HCT116 (cell line): ENCODE results near the gene HTRA3.

ENCODE experiments used
- EGR1 ChIP-seq: IDR thresholded peaks from 2 replicates; pipeline ENCODE4 v1.6.1; 2012; ENCODE audit warnings: low read depth
- EZH2 ChIP-seq: fragments of 200-600 bp; sonication (generic); IDR thresholded peaks from 2 replicates; pipeline ENCODE4 v1.6.1; 2017; ENCODE audit warnings: antibody characterized with exemption, mixed run types
- JUND ChIP-seq: IDR thresholded peaks from 2 replicates; pipeline ENCODE4 v1.6.1; 2012
- POLR2A ChIP-seq: IDR thresholded peaks from 2 replicates; pipeline ENCODE4 v1.7.0; 2011; ENCODE audit warnings: borderline replicate concordance; ENCODE audit not compliant: insufficient read depth, insufficient read length; ENCODE audit errors: extremely low read depth
- POLR2AphosphoS5 ChIP-seq: IDR thresholded peaks from 2 replicates; pipeline ENCODE4 v1.6.1; 2011; ENCODE audit warnings: mild to moderate bottlenecking, low read depth, low read length, moderate library complexity
- SP1 ChIP-seq: IDR thresholded peaks from 2 replicates; pipeline ENCODE4 v1.6.1; 2012; ENCODE audit warnings: low read depth
- TCF7L2 ChIP-seq: IDR thresholded peaks from 2 replicates; pipeline ENCODE4 v1.7.0; 2011; ENCODE audit warnings: borderline replicate concordance, inconsistent platforms; ENCODE audit not compliant: insufficient read depth, insufficient read length; ENCODE audit errors: extremely low read depth
- TF ChIP-seq, protein P1 (sequence below), 3 experiments: fragments of 200-600 bp in 1 of 3; sonication (generic) in 1 of 3; IDR thresholded peaks in 2 of 3; conservative IDR thresholded peaks in 1 of 3; 2 replicates each; pipeline ENCODE4 v1.5.1; 2012 to 2017; ENCODE audit warnings: low read depth in 2 of 3, low read length in 2 of 3, antibody characterized with exemption in 1 of 3, borderline replicate concordance in 1 of 3, control low read depth in 1 of 3, mild to moderate bottlenecking in 1 of 3, mixed read lengths in 1 of 3, mixed run types in 1 of 3, moderate library complexity in 1 of 3; ENCODE audit not compliant: insufficient read depth in 1 of 3
- TF ChIP-seq, protein P2 (sequence below): IDR thresholded peaks from 2 replicates; pipeline ENCODE4 v1.6.1; 2012; ENCODE audit warnings: low read depth

DNA sequence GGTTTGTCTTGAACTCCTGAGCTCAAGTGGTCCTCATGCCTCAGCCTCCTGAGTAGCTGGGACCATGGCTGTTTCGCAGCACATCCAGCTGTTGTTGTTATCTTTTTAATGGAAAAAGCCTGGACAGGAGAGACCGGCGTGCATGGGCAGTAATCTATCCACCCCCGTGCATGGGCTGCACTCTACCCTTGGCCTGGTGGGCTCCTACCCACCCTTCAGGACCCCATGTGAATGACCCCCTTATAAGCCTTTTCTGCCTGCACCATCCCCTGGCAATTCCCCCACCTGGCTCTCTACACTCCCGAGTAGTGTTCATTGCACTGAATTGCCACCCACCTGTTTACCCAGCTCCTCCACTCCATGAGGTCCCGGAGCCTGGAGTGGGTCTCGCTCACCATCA is 18.9 kb upstream of the HTRA3 start:
- TF ChIP-seq POLR2AphosphoS5 (no peak), POLR2A (no peak), TCF7L2 (no peak), SP1 (no peak), JUND (no peak), EZH2 (no peak), EGR1 (no peak)
- TF ChIP-seq, protein P1, sequence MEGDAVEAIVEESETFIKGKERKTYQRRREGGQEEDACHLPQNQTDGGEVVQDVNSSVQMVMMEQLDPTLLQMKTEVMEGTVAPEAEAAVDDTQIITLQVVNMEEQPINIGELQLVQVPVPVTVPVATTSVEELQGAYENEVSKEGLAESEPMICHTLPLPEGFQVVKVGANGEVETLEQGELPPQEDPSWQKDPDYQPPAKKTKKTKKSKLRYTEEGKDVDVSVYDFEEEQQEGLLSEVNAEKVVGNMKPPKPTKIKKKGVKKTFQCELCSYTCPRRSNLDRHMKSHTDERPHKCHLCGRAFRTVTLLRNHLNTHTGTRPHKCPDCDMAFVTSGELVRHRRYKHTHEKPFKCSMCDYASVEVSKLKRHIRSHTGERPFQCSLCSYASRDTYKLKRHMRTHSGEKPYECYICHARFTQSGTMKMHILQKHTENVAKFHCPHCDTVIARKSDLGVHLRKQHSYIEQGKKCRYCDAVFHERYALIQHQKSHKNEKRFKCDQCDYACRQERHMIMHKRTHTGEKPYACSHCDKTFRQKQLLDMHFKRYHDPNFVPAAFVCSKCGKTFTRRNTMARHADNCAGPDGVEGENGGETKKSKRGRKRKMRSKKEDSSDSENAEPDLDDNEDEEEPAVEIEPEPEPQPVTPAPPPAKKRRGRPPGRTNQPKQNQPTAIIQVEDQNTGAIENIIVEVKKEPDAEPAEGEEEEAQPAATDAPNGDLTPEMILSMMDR (IDR thresholded peaks at IDR 0.05 in 2 of 3, conservative IDR thresholded peaks at IDR 0.05 in 1 of 3; ENCODE audit: borderline replicate concordance in 1 of 3, insufficient read depth in 1 of 3, low read depth in 2 of 3, low read length in 2 of 3) = no peak
- TF ChIP-seq, protein P2, sequence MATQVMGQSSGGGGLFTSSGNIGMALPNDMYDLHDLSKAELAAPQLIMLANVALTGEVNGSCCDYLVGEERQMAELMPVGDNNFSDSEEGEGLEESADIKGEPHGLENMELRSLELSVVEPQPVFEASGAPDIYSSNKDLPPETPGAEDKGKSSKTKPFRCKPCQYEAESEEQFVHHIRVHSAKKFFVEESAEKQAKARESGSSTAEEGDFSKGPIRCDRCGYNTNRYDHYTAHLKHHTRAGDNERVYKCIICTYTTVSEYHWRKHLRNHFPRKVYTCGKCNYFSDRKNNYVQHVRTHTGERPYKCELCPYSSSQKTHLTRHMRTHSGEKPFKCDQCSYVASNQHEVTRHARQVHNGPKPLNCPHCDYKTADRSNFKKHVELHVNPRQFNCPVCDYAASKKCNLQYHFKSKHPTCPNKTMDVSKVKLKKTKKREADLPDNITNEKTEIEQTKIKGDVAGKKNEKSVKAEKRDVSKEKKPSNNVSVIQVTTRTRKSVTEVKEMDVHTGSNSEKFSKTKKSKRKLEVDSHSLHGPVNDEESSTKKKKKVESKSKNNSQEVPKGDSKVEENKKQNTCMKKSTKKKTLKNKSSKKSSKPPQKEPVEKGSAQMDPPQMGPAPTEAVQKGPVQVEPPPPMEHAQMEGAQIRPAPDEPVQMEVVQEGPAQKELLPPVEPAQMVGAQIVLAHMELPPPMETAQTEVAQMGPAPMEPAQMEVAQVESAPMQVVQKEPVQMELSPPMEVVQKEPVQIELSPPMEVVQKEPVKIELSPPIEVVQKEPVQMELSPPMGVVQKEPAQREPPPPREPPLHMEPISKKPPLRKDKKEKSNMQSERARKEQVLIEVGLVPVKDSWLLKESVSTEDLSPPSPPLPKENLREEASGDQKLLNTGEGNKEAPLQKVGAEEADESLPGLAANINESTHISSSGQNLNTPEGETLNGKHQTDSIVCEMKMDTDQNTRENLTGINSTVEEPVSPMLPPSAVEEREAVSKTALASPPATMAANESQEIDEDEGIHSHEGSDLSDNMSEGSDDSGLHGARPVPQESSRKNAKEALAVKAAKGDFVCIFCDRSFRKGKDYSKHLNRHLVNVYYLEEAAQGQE = no peak
